Measurements from ENCODE around the gene SCUBE2.

- TF ChIP-seq CTCF (IDR thresholded peaks at IDR 0.05) (no peak), POLR2AphosphoS5 (IDR thresholded peaks at IDR 0.05) (peak in 2 of 3 donors; percentile 21 to 31), POLR2A (IDR thresholded peaks at IDR 0.05) (no peak)
Measured at GRCh38 chr11:9003573-9004182, 87.7 kb downstream of the SCUBE2 start, which contains the start of gene NRIP3.

All from transverse colon (tissue), 4 donors.